Endothelial cell of umbilical vein (primary cell): Measurements from ENCODE around the gene SLC4A5. TPM values are rescaled to one million over a fixed set of nuclear protein-coding genes. Genes with fewer than 3 reads are reported as not detected.

ENCODE experiments used
- BruUV-seq: library from RNA; stranded (reverse); fragments of 400-500 nt; replicated peaks from 2 replicates; lab custom pipeline; 2021; lab: Mats Ljungman, UMichigan
- CTCF ChIA-PET: fragments of 300-600, 350-600 bp; sonication (Branson Sonifier 250); formaldehyde crosslinking; loops from one replicate; lab custom pipeline; 2021; ENCODE audit warnings: antibody characterized with exemption, inconsistent platforms; lab: Charles Lee
- POLR2A ChIA-PET: fragments of 300-600, 350-600 bp; sonication (Branson Sonifier 250); formaldehyde crosslinking; loops from one replicate; lab custom pipeline; 2021; ENCODE audit warnings: antibody characterized with exemption, inconsistent platforms; lab: Charles Lee
- DNase-seq: peaks from one replicate; pipeline ENCODE4 v3.0.0-alpha.2; 2011; ENCODE audit warnings: low read depth, low spot score
- FAIRE-seq: peaks from 2 replicates; lab custom pipeline; 2011; peaks lifted over from hg19 to GRCh38; lab: Jason Lieb, UNC
- H2AFZ ChIP-seq: 2 replicates; pipeline ENCODE4 v1.6.0; 2012; ENCODE audit warnings: low read depth, low read length, control low read depth, inconsistent platforms
- H3K27ac ChIP-seq: 2 replicates; pipeline ENCODE4 v1.5.1; 2011; ENCODE audit warnings: low read depth, mild to moderate bottlenecking, control low read depth, low read length, moderate library complexity; ENCODE audit not compliant: insufficient read depth
- H3K27me3 ChIP-seq, 2 experiments: 2 replicates each; pipeline versions ENCODE4 v1.6.0 to v1.6.1; 2011; ENCODE audit warnings: low read length in 2 of 2, mixed read lengths in 1 of 2; ENCODE audit not compliant: control insufficient read depth in 2 of 2, insufficient read depth in 2 of 2
- H3K36me3 ChIP-seq, 2 experiments: 2 replicates in 1 of 2; 3 replicates in 1 of 2; pipeline ENCODE4 v1.5.1; 2011; ENCODE audit warnings: low read length in 2 of 2, mild to moderate bottlenecking in 1 of 2, moderate library complexity in 1 of 2; ENCODE audit not compliant: control insufficient read depth in 2 of 2, insufficient read depth in 2 of 2; ENCODE audit errors: extremely low read depth in 1 of 2
- H3K4me1 ChIP-seq: 3 replicates; pipeline ENCODE4 v1.5.1; 2011; ENCODE audit warnings: mild to moderate bottlenecking, low read length; ENCODE audit not compliant: control insufficient read depth, insufficient read depth; ENCODE audit errors: extremely low read depth
- H3K4me2 ChIP-seq: 2 replicates; pipeline ENCODE4 v1.6.1; 2011; ENCODE audit warnings: low read length, control low read depth, mixed read lengths; ENCODE audit not compliant: insufficient read depth
- H3K4me3 ChIP-seq, 3 experiments: fragments of 200-600 bp in 1 of 3; sonication (generic), shearing (Covaris generic) in 1 of 3; replicated peaks in 1 of 3; 2 replicates each; pipeline ENCODE4 v1.5.1; 2011 to 2016; ENCODE audit warnings: control low read depth in 3 of 3, low read length in 3 of 3, mild to moderate bottlenecking in 2 of 3, inconsistent platforms in 1 of 3, low read depth in 1 of 3, moderate library complexity in 1 of 3; ENCODE audit not compliant: insufficient read depth in 1 of 3
- H3K79me2 ChIP-seq: 2 replicates; pipeline ENCODE4 v1.6.0; 2012; ENCODE audit warnings: low read length, inconsistent platforms; ENCODE audit not compliant: control insufficient read depth, insufficient read depth
- H3K9ac ChIP-seq: replicated peaks from 2 replicates; pipeline ENCODE3; 2011; ENCODE audit warnings: low read length, control low read depth; ENCODE audit not compliant: insufficient read depth; ENCODE audit errors: extremely low read depth
- H3K9me1 ChIP-seq: replicated peaks from 3 replicates; pipeline ENCODE4 v1.6.0; 2011; ENCODE audit warnings: mild to moderate bottlenecking, low read length; ENCODE audit not compliant: control insufficient read depth, insufficient read depth; ENCODE audit errors: extremely low read depth
- H3K9me3 ChIP-seq: replicated peaks from 2 replicates; pipeline ENCODE4 v1.5.1; 2012; ENCODE audit warnings: low read length, inconsistent platforms; ENCODE audit not compliant: control insufficient read depth, insufficient read depth
- H4K20me1 ChIP-seq: replicated peaks from 2 replicates; pipeline ENCODE3; 2011; ENCODE audit warnings: mild to moderate bottlenecking, low read length; ENCODE audit not compliant: control insufficient read depth, insufficient read depth; ENCODE audit errors: extremely low read depth
- CTCF ChIP-seq, 2 donors: IDR thresholded peaks; 1 replicate in 1 of 2; 2 replicates in 1 of 2; pipeline ENCODE4 v1.5.1; 2011; ENCODE audit warnings: low read length in 2 of 2, mild to moderate bottlenecking in 2 of 2, moderate library complexity in 2 of 2, control low read depth in 1 of 2, inconsistent platforms in 1 of 2, low read depth in 1 of 2; ENCODE audit not compliant: insufficient read depth in 1 of 2; ENCODE audit errors: extremely low read depth in 1 of 2
- EZH2 ChIP-seq: IDR thresholded peaks from 2 replicates; pipeline ENCODE4 v1.6.1; 2012; ENCODE audit warnings: borderline replicate concordance, low read depth, mild to moderate bottlenecking, moderate library complexity, low read length, inconsistent platforms; ENCODE audit not compliant: severe bottlenecking
- FOS ChIP-seq: IDR thresholded peaks from 2 replicates; pipeline ENCODE4 v1.6.1; 2011; ENCODE audit warnings: mild to moderate bottlenecking, low read length, moderate library complexity, borderline replicate concordance; ENCODE audit not compliant: insufficient read depth
- GATA2 ChIP-seq: IDR thresholded peaks from 2 replicates; pipeline ENCODE4 v1.7.0; 2011; ENCODE audit warnings: low read depth, mild to moderate bottlenecking, moderate library complexity, mixed read lengths, low read length; ENCODE audit not compliant: insufficient read length, insufficient read depth
- JUN ChIP-seq: IDR thresholded peaks from 2 replicates; pipeline ENCODE4 v1.6.1; 2011; ENCODE audit warnings: borderline replicate concordance, low read depth; ENCODE audit not compliant: insufficient read length, insufficient read depth
- MYC ChIP-seq: IDR thresholded peaks from one replicate; pipeline ENCODE4 v1.6.1; 2011; ENCODE audit warnings: mild to moderate bottlenecking, low read depth, low read length
- POLR2A ChIP-seq: IDR thresholded peaks from 2 replicates; pipeline ENCODE4 v1.6.1; 2012; ENCODE audit warnings: low read depth, mild to moderate bottlenecking, control low read depth, low read length
- POLR2AphosphoS5 ChIP-seq: IDR thresholded peaks from 2 replicates; pipeline ENCODE4 v1.6.1; 2012; ENCODE audit warnings: low read depth, mild to moderate bottlenecking, control low read depth, low read length, moderate library complexity; ENCODE audit not compliant: insufficient read depth
- dilution Hi-C: fragments of 300-500 bp; cut with MboI; formaldehyde crosslinking; loops from one replicate; pipeline ENCODE4 v1.15.0; 2019; ENCODE audit warnings: low sequenced_read_pairs; ENCODE audit not compliant: extremely low pct_ligation_motif_present
- intact Hi-C: fragments of 100-400 bp; cut with micrococcal nuclease; formaldehyde crosslinking; loops from one replicate; pipeline ENCODE4 v1.10.0; 2022
- polyA plus RNA-seq, 4 experiments: library from polyadenylated mRNA; depleted of rRNA in 3 of 4; stranded (reverse) in 3 of 4; unstranded in 1 of 4; fragments of >200 nt; gene quantifications; 2 replicates each; pipeline versions ENCODE4 v1.2.1 to v1.2.3, GENCODE V29; 2011 to 2012; ENCODE audit warnings: missing spikeins in 1 of 4
- total RNA-seq: library from RNA; stranded (reverse); gene quantifications from 2 replicates; pipeline ENCODE4 v1.2.3, GENCODE V29; 2021
- TF ChIP-seq, protein P1 (sequence below): IDR thresholded peaks from 2 replicates; pipeline ENCODE4 v1.6.1; 2011; ENCODE audit not compliant: insufficient read depth, insufficient read length

SLC4A5 gene
- total and polyA plus RNA-seq, 2 donors (not counting 3 experiments of a cell fraction or from before 2014, with no cell fraction given): 0.12 to 0.97 TPM

DNA sequence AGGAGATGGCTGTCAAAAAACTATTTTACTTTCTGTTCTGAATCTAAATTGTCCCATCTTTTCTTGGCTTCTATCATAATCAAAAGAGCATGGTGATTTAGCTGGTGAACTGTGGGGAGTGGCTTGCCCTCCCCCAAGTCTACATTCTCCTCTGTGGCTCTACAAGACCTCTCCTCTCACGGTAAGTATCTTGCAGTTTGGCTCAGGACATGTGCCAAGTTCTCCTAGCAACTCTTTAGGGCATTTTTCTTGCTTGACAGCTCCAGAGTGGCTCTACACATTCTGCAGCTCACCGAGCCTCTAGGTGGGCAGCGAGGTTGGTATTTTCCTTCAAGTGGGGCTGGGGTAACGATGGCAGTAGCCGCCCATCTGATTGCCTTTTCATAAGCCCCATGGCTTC is 29.1 kb downstream of the SLC4A5 start:
- H3K4me3 ChIP-seq: no peak overlapping the region
- H3K4me2 ChIP-seq: no peak overlapping the region
- H3K36me3 ChIP-seq: no peaks in the 10 kb centered on the region
- H4K20me1 ChIP-seq: no peaks in the 10 kb centered on the region
- peaks cover 4% of the 10 kb centered on the region in 2 experiments for H3K27me3 ChIP-seq
- intact Hi-C loops: no loop called here
- FAIRE-seq (no peak), DNase-seq (no peak)
- no peak overlapping the region for H3K9ac ChIP-seq
- H3K27ac ChIP-seq: no peak overlapping the region
- no peaks in the 10 kb centered on the region for H3K9me3 ChIP-seq
- no TSS peak for BruUV-seq
- no peak overlapping the region for H2AFZ ChIP-seq
- ChIA-PET CTCF (interaction anchor here (1.6 to 2.7 kb wide), 2 partner anchors 21 to 64 kb away, joined by 6 to 16 read pairs; no protein-coding TSS in a partner anchor), POLR2A (no interaction called here)
- no peaks in the 10 kb centered on the region for H3K79me2 ChIP-seq
- no peaks in the 10 kb centered on the region for H3K9me1 ChIP-seq
- dilution Hi-C loops: no loop called here
- H3K4me1 ChIP-seq: no peaks in the 10 kb centered on the region
- TF ChIP-seq, protein P1, sequence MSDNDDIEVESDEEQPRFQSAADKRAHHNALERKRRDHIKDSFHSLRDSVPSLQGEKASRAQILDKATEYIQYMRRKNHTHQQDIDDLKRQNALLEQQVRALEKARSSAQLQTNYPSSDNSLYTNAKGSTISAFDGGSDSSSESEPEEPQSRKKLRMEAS: no peak
- TF ChIP-seq EZH2 (no peak), MYC (no peak), POLR2AphosphoS5 (no peak), CTCF (IDR thresholded peaks at IDR 0.05; ENCODE audit: extremely low read depth in 1 of 2, insufficient read depth in 1 of 2, low read depth in 1 of 2, low read length in 2 of 2) (no peak), JUN (no peak), POLR2A (no peak), FOS (no peak), GATA2 (no peak)
